GM12878 (cell line): ENCODE results near the gene GPSM1. TPM values are rescaled to one million over a fixed set of nuclear protein-coding genes. Genes with fewer than 3 reads are reported as not detected.

Source experiments
- ATAC-seq: fragments of 200-7000 bp; cut with Tn5 transposase; 3 replicates; pipeline ENCODE4 v1.9.1; 2020; ENCODE audit warnings: mild to moderate bottlenecking, moderate library complexity
- BruUV-seq: library from RNA; stranded (reverse); fragments of 400-500 nt; replicated peaks from 2 replicates; lab custom pipeline; 2021; lab: Mats Ljungman, UMichigan
- CTCF ChIA-PET: fragments of 300-600 bp; sonication (Branson Sonifier 250); formaldehyde crosslinking; extraction: SDS; loops from one replicate; lab custom pipeline; 2021; ENCODE audit warnings: inconsistent platforms; lab: Yijun Ruan, JAX
- POLR2A ChIA-PET: fragments of 350-600 bp; formaldehyde crosslinking; extraction: SDS; loops from one replicate; lab custom pipeline; 2021; ENCODE audit warnings: inconsistent platforms; lab: Charles Lee
- RAD21 ChIA-PET: fragments of 300-600 bp; sonication (Branson Sonifier 250); formaldehyde crosslinking; loops from one replicate; lab custom pipeline; 2023; ENCODE audit warnings: antibody characterized with exemption; ENCODE audit not compliant: unreplicated experiment; lab: Charles Lee
- SMC1A ChIA-PET: fragments of 300-600 bp; sonication (Branson Sonifier 250); formaldehyde crosslinking; loops from one replicate; lab custom pipeline; 2023; ENCODE audit not compliant: unreplicated experiment, uncharacterized antibody; lab: Charles Lee
- DNase-seq: peaks from one replicate; pipeline ENCODE4 v3.0.0-alpha.2; 2011; ENCODE audit warnings: low read depth, low spot score
- FAIRE-seq: peaks from 3 replicates; lab custom pipeline; 2011; peaks lifted over from hg19 to GRCh38; lab: Jason Lieb, UNC
- H2AFZ ChIP-seq: 2 replicates; pipeline ENCODE4 v1.6.0; 2011; ENCODE audit warnings: low read depth, low read length, control low read depth; ENCODE audit not compliant: control insufficient read depth
- H3K27ac ChIP-seq: 2 replicates; pipeline ENCODE4 v1.5.1; 2011; ENCODE audit warnings: control low read depth; ENCODE audit not compliant: control insufficient read depth, insufficient read depth
- H3K27me3 ChIP-seq, 2 experiments: replicated peaks in 1 of 2; 2 replicates each; pipeline versions ENCODE4 v1.6.0 to v1.6.1; 2011; ENCODE audit warnings: low read length in 1 of 2; ENCODE audit not compliant: control insufficient read depth in 2 of 2, insufficient read depth in 2 of 2
- H3K36me3 ChIP-seq, 2 experiments: 2 replicates each; pipeline ENCODE4 v1.5.1; 2011; ENCODE audit warnings: low read length in 1 of 2; ENCODE audit not compliant: control insufficient read depth in 2 of 2, insufficient read depth in 2 of 2
- H3K4me1 ChIP-seq: 2 replicates; pipeline ENCODE4 v1.6.1; 2011; ENCODE audit warnings: mild to moderate bottlenecking, low read length, moderate library complexity, mixed read lengths; ENCODE audit not compliant: control insufficient read depth, insufficient read depth
- H3K4me2 ChIP-seq: 2 replicates; pipeline ENCODE4 v1.6.0; 2011; ENCODE audit warnings: control low read depth; ENCODE audit not compliant: control insufficient read depth, insufficient read depth
- H3K4me3 ChIP-seq: fragments of 200-600 bp; sonication (generic); 2 replicates; pipeline ENCODE4 v1.5.1; 2016
- H3K79me2 ChIP-seq: 2 replicates; pipeline ENCODE4 v1.6.0; 2011; ENCODE audit warnings: low read length; ENCODE audit not compliant: control insufficient read depth, insufficient read depth
- H3K9ac ChIP-seq: 2 replicates; pipeline ENCODE4 v1.8.0; 2011; ENCODE audit warnings: low read length, control low read depth, mixed read lengths; ENCODE audit not compliant: control insufficient read depth, insufficient read depth
- H3K9me3 ChIP-seq: replicated peaks from 3 replicates; pipeline ENCODE4 v1.5.1; 2011; ENCODE audit warnings: mild to moderate bottlenecking, low read length; ENCODE audit not compliant: control insufficient read depth, insufficient read depth
- H4K20me1 ChIP-seq: 2 replicates; pipeline ENCODE4 v1.6.0; 2011; ENCODE audit not compliant: control insufficient read depth, insufficient read depth
- FOXM1 ChIP-seq: IDR thresholded peaks from 2 replicates; pipeline ENCODE4 v1.6.1; 2012; ENCODE audit warnings: low read depth, mild to moderate bottlenecking, inconsistent platforms, low read length, moderate library complexity
- HDAC2 ChIP-seq: fragments of 200-600 bp; sonication (generic); IDR thresholded peaks from 2 replicates; pipeline ENCODE4 v1.6.1; 2017
- IRF4 ChIP-seq: IDR thresholded peaks from 2 replicates; pipeline ENCODE4 v1.6.1; 2011; ENCODE audit warnings: low read depth, low read length
- NFXL1 ChIP-seq: fragments of 450-650 bp; IDR thresholded peaks from 2 replicates; pipeline ENCODE4 v1.6.1; 2017; ENCODE audit warnings: antibody characterized with exemption, mild to moderate bottlenecking, borderline replicate concordance
- NFYB ChIP-seq: IDR thresholded peaks from 2 replicates; pipeline ENCODE4 v1.6.1; 2011; ENCODE audit warnings: low read depth, mild to moderate bottlenecking, low read length, improper control_type of control experiment, moderate library complexity; ENCODE audit not compliant: insufficient read depth
- SMC3 ChIP-seq: IDR thresholded peaks from 2 replicates; pipeline ENCODE4 v1.6.1; 2011; ENCODE audit warnings: low read length, improper control_type of control experiment, borderline replicate concordance
- ZBTB11 ChIP-seq: fragments of 450-650 bp; formaldehyde crosslinking; IDR thresholded peaks from 2 replicates; pipeline ENCODE4 v1.5.0; 2022; ENCODE audit warnings: mild to moderate bottlenecking, missing genetic modification characterization
- WGBS: methylation state at CpG from one replicate; pipeline ENCODE4 v1.1.6; 2016; ENCODE audit warnings: low lambda C conversion rate; ENCODE audit not compliant: insufficient replicate concordance, insufficient coverage; ENCODE audit errors: missing lambda C conversion rate; 5-methylcytosine and 5-hydroxymethylcytosine counted together
- in situ Hi-C: fragments of 300-500 bp; cut with MboI; formaldehyde crosslinking; loops from 9 replicates; pipeline ENCODE4 v1.14.3; 2018; ENCODE audit warnings: mixed read lengths
- intact Hi-C: fragments of 100-400 bp; cut with micrococcal nuclease; formaldehyde crosslinking; loops from one replicate; pipeline ENCODE4 v1.14.2; 2022; ENCODE audit not compliant: unreplicated experiment
- polyA plus RNA-seq, 11 experiments: library from polyadenylated mRNA; depleted of rRNA in 4 of 11; unstranded in 6 of 11; stranded (reverse) in 5 of 11; fragments of >200 nt; fragmentation: Nextera tagmentation in 4 of 11; fragmentation: Illumina TruSeq in 1 of 11; extraction: Ambion mirVana in 4 of 11; extraction: Trizol in 1 of 11; gene quantifications; 1 replicate in 1 of 11; 2 replicates in 10 of 11; pipeline versions ENCODE4 v1.2.1 to v1.2.3, GENCODE V29; 2011 to 2016; ENCODE audit warnings: inconsistent platforms in 2 of 11, missing spikeins in 2 of 11, low read depth in 1 of 11
- total RNA-seq, 4 experiments: library from RNA; depleted of rRNA in 3 of 4; stranded (reverse); fragments of >200 nt in 3 of 4; fragmentation: Illumina TruSeq in 1 of 4; extraction: Trizol in 1 of 4; gene quantifications; 2 replicates each; pipeline versions ENCODE4 v1.2.1 to v1.2.3, GENCODE V29; 2013 to 2021

The GPSM1 gene
- total and polyA plus RNA-seq, 10 of the 15 experiments (the other 5 are each of a cell fraction or from before 2014, with no cell fraction given): 0.04 to 0.10 (median 0.10) TPM; not detected in 7

GRCh38 chr9:136394312-136395019 lies 67.1 kb downstream of the GPSM1 start:
- H3K27ac ChIP-seq: no peak overlapping the region
- no peak overlapping the region for H2AFZ ChIP-seq
- SMC1A ChIA-PET: interaction anchor here (1.1 kb wide), 1 partner anchor 9 kb away, joined by 3 read pairs; no protein-coding TSS in a partner anchor
- DNase-seq (no peak), ATAC-seq (no peak), FAIRE-seq (no peak)
- H3K9me3 ChIP-seq: no peaks in the 10 kb centered on the region
- WGBS: 87% methylated on average over 21 of the region's 21 CpGs
- H3K4me3 ChIP-seq: no peak overlapping the region
- TF ChIP-seq NFXL1 (no peak), NFYB (no peak), SMC3 (no peak), IRF4 (no peak), HDAC2 (no peak), ZBTB11 (CRISPR knock-in tag) (no peak), FOXM1 (no peak)
- no peak overlapping the region for H3K4me2 ChIP-seq
- peaks cover 23 to 33% of the 10 kb centered on the region in 2 experiments for H3K36me3 ChIP-seq
- no peaks in the 10 kb centered on the region for H3K27me3 ChIP-seq
- in situ Hi-C loops: loop anchor here (5.0 kb wide), 1 partner anchor 57 kb away; no protein-coding TSS in a partner anchor
- POLR2A ChIA-PET: no interaction called here
- RAD21 ChIA-PET: no interaction called here
- intact Hi-C loops: no loop called here
- H4K20me1 ChIP-seq: no peaks in the 10 kb centered on the region
- CTCF ChIA-PET: no interaction called here
- BruUV-seq: no TSS peak
- H3K4me1 ChIP-seq: peaks cover 5% of the 10 kb centered on the region
- no peak overlapping the region for H3K9ac ChIP-seq
- peaks cover 18% of the 10 kb centered on the region for H3K79me2 ChIP-seq
